Measurements from ENCODE around the gene DLEC1.

The DLEC1 gene

DNA sequence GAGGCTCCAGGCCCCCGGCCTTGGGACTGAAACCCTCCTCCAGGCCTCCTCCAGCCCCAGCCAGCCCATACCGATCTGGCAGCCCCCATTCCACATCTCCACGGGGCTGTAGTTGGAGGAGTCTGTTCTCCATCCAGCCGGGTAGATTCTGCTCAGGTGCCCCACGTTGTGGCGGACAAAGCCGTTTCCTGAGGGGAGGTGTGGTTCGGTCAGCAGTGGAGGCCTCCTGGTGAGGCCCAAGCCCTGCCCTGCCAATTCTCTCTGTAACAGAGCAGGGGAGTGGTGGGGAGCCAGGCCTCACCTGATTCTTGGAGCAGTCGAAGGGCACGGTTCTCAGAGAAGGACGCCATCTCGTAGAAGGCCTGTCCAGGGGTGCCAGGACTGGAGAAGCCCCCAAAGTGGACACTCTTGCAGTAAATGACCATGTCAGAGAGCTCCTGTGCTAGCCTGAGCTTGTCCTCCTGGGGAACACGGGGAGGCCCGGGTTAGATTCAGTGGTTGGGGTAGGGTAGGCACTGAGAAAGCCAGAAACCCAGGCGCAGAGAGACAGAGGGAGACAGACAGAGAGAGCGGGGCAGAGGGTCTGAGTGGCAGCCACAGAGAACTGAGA is 29.9 kb upstream of the DLEC1 start:
- TF ChIP-seq, protein P1, sequence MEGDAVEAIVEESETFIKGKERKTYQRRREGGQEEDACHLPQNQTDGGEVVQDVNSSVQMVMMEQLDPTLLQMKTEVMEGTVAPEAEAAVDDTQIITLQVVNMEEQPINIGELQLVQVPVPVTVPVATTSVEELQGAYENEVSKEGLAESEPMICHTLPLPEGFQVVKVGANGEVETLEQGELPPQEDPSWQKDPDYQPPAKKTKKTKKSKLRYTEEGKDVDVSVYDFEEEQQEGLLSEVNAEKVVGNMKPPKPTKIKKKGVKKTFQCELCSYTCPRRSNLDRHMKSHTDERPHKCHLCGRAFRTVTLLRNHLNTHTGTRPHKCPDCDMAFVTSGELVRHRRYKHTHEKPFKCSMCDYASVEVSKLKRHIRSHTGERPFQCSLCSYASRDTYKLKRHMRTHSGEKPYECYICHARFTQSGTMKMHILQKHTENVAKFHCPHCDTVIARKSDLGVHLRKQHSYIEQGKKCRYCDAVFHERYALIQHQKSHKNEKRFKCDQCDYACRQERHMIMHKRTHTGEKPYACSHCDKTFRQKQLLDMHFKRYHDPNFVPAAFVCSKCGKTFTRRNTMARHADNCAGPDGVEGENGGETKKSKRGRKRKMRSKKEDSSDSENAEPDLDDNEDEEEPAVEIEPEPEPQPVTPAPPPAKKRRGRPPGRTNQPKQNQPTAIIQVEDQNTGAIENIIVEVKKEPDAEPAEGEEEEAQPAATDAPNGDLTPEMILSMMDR (IDR thresholded peaks at IDR 0.05; ENCODE audit: low read depth, low read length, missing control alignments): no peak
- DNase-seq (ENCODE audit: low read depth): no peak
- H3K4me3 ChIP-seq (ENCODE audit: low read depth, low read length): no peak overlapping the region
- in situ Hi-C loops (cut with HindIII; ENCODE audit: low sequenced_read_pairs): no loop called here

DNA sequence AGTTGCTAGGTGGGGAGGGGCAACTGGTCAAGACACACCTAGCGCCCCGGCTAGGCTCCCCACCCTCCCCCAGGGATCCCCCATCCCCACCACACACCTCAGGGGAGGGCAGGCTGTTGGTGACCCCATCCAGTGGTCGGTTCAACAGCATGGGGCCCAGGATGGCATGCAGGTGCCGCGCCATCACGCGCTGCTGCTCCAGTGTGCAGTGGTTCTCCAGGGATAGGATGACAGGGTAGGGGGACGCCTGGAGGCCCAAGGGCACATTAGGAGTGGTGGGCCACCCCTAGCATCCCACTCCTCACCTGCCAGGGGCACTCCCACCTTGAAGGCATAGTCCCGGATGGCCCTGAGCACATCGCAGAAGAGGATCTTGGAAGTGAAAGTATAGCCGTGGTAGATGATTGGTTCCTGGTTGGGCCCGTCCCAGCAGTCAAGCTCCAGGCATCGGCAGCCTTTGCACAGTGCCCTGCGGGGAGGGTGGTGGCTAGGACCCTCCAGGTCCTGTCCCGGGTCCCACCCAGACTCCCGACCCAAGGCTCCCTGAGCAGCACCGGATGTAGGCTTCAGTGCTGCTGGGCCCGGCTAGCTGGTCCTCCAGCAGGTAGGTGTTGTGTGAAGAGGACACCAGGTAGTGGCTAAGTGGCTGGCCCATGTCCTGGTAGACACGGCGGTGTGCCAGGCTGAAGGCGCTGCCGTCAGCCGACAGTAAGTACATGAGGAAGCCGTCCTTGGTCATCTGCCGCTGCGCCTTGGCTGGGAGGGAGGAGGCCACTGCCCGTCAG is 29.0 kb upstream of the DLEC1 start:
- in situ Hi-C loops (cut with HindIII; ENCODE audit: low sequenced_read_pairs): no loop called here
- H3K4me3 ChIP-seq (ENCODE audit: low read depth, low read length): no peak overlapping the region
- no peak for DNase-seq (ENCODE audit: low read depth)

DNA sequence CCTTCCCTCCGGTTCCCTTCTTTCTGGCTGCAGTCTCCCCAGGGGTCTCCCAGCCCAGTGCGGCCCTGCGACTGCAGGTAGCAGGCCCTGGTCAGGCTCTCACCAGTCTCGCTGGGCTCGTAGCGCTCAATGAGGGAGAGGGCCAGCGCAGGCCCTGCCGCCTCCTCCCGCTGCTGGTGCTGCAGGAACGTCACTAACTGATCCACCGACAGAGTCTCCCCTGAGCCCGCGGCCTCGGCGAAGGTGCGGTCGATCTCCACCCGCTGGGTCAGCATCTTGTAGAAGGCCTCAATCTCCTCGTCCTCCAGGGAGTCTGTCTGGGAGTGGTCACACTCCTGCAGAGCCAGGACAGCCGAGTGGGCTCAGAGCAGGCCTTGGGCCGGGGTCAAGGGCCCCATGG is 27.9 kb upstream of the DLEC1 start:
- DNase-seq (ENCODE audit: low read depth): no peak
- H3K4me3 ChIP-seq (ENCODE audit: low read depth, low read length): no peak overlapping the region
- TF ChIP-seq, protein P1 (IDR thresholded peaks at IDR 0.05; ENCODE audit: low read depth, low read length, missing control alignments): no peak
- in situ Hi-C loops (cut with HindIII; ENCODE audit: low sequenced_read_pairs): no loop called here

More for the DNA sequence above, 29.0 kb upstream of the DLEC1 start:
- TF ChIP-seq, protein P1 (IDR thresholded peaks at IDR 0.05; ENCODE audit: low read depth, low read length, missing control alignments): no peak

DNA sequence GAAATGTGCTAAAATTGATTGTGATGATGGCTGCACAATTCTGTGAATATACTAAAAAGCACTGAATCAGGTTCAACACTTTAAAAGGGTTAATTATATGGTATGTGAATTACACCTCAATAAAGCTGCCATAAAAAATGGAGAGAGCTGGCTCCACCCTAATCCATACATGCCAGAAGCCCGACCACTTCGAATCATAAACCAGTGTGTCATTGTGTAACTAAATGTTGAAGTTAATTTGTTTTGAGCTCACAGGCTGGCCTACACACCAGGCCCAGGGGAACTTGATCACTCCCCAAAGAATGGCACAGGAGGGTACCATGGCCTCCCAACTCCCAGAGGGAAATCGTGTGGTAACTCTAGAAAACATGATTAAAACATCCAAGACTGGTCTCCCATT is 23.5 kb upstream of the DLEC1 start:
- no peak for DNase-seq (ENCODE audit: low read depth)
- TF ChIP-seq, protein P1 (IDR thresholded peaks at IDR 0.05; ENCODE audit: low read depth, low read length, missing control alignments): no peak
- in situ Hi-C loops (cut with HindIII; ENCODE audit: low sequenced_read_pairs): no loop called here
- H3K4me3 ChIP-seq (ENCODE audit: low read depth, low read length): no peak overlapping the region

DNA sequence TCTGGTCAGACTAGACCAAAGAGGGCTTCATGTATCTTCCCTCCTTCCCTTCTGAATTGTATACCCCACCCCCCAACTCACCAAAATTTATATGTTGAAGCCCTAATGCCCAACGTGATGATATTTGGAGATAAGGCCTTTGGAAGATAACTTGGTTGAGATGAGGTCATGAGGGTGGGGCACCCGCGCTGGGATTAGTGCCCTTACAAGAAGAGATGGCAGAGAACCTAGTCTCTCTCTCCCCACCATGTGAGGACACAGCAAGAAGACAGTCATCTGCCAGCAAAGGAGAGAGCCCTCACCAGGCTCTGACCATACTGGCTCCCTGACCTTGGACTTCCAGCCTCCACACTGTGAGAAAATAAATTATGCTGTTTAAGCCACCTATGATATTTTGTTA is 23.0 kb upstream of the DLEC1 start:
- in situ Hi-C loops (cut with HindIII; ENCODE audit: low sequenced_read_pairs): no loop called here
- TF ChIP-seq, protein P1 (IDR thresholded peaks at IDR 0.05; ENCODE audit: low read depth, low read length, missing control alignments): no peak
- no peak overlapping the region for H3K4me3 ChIP-seq (ENCODE audit: low read depth, low read length)
- DNase-seq (ENCODE audit: low read depth): no peak

DNA sequence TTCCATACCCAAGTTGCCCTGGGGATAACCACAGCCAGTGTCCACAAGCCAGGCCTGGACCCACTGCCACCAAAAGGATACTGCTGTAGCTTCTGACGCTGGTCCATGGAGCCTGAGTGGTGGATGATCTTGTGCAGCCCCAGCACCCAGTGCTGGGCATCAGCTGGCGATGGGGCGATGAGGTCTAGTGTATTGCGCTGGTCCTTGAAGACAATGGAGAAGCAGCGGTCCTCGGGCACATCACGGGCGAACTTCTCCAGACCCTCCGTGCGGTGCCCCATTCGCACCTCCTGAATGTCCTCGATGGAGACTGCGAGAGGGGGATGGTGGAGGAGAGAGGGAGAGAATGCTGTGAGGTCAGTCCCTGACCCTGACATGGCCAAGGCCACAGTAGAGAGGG is 22.6 kb upstream of the DLEC1 start:
- DNase-seq (ENCODE audit: low read depth): no peak
- in situ Hi-C loops (cut with HindIII; ENCODE audit: low sequenced_read_pairs): no loop called here
- no peak overlapping the region for H3K4me3 ChIP-seq (ENCODE audit: low read depth, low read length)
- TF ChIP-seq, protein P1 (IDR thresholded peaks at IDR 0.05; ENCODE audit: low read depth, low read length, missing control alignments): no peak
